Measurements from ENCODE around the gene CEMIP.
"Not testable (repeated sequence)": the region's sequence is repeated elsewhere in the genome, so short reads cannot be mapped to it uniquely, and the experiment has no call there.

The CEMIP gene

GRCh38 chr15:80958818-80959495 is 179.8 kb downstream of the CEMIP start:
- DNase-seq: no peak

GRCh38 chr15:80965454-80965853 is 186.3 kb downstream of the CEMIP start:
- not testable (repeated sequence) for DNase-seq

GRCh38 chr15:80966431-80967197 is 187.4 kb downstream of the CEMIP start:
- no peak for DNase-seq

GRCh38 chr15:80967451-80967850 is 188.3 kb downstream of the CEMIP start:
- DNase-seq: peak; percentile 97

- DNase-seq: no peak
These were observed 188.9 kb downstream of the CEMIP start for GRCh38 chr15:80967991-80968510.

- DNase-seq: no peak
These were observed 190.1 kb downstream of the CEMIP start for GRCh38 chr15:80969316-80969715.

GRCh38 chr15:80970018-80970657 is 191.0 kb downstream of the CEMIP start:
- DNase-seq: no peak

- no peak for DNase-seq
These were observed 191.5 kb downstream of the CEMIP start for GRCh38 chr15:80970658-80971057.

- no peak for DNase-seq
These were observed 192.0 kb downstream of the CEMIP start for GRCh38 chr15:80971143-80971542.

- no peak for DNase-seq
These were observed 193.1 kb downstream of the CEMIP start for GRCh38 chr15:80972276-80972675.

- DNase-seq: no peak
These were observed 195.7 kb downstream of the CEMIP start for GRCh38 chr15:80974914-80975313.

- DNase-seq: no peak
These were observed 197.7 kb downstream of the CEMIP start for GRCh38 chr15:80976851-80977250.

- peak; percentile 88 for DNase-seq
These were observed 198.5 kb downstream of the CEMIP start for GRCh38 chr15:80977627-80978036.

GRCh38 chr15:80978685-80979329 is 199.6 kb downstream of the CEMIP start:
- no peak for DNase-seq

- DNase-seq: no peak
These were observed 200.5 kb downstream of the CEMIP start for GRCh38 chr15:80979538-80980200.

- no peak for DNase-seq
These were observed 203.0 kb downstream of the CEMIP start for GRCh38 chr15:80982205-80982604.

- DNase-seq: no peak
These were observed 203.7 kb downstream of the CEMIP start for GRCh38 chr15:80982839-80983238.

GRCh38 chr15:80984856-80985255 is 205.7 kb downstream of the CEMIP start:
- DNase-seq: peak; percentile 78

- DNase-seq: no peak
These were observed 206.8 kb downstream of the CEMIP start for GRCh38 chr15:80985981-80986380.

GRCh38 chr15:80986487-80986886 is 207.3 kb downstream of the CEMIP start:
- peak; percentile 73 for DNase-seq

GRCh38 chr15:80988148-80988796 is 209.1 kb downstream of the CEMIP start:
- DNase-seq: no peak

- DNase-seq: peak; percentile 61
These were observed 209.9 kb downstream of the CEMIP start for GRCh38 chr15:80989081-80989517.
